Nucleus accumbens (tissue), 56 donors: Measurements from ENCODE around the gene RUNX3.
A peak's percentile ranks its signal among the peaks of the same experiment; 100 is the strongest.
"Not testable (repeated sequence)": the region's sequence is repeated elsewhere in the genome, so short reads cannot be mapped to it uniquely, and the experiment has no call there.

ENCODE experiments used
- DNase-seq, 56 donors: peaks; one replicate each; lab custom pipeline; 2025; lab: John Stamatoyannopoulos, UW

The RUNX3 gene

DNA sequence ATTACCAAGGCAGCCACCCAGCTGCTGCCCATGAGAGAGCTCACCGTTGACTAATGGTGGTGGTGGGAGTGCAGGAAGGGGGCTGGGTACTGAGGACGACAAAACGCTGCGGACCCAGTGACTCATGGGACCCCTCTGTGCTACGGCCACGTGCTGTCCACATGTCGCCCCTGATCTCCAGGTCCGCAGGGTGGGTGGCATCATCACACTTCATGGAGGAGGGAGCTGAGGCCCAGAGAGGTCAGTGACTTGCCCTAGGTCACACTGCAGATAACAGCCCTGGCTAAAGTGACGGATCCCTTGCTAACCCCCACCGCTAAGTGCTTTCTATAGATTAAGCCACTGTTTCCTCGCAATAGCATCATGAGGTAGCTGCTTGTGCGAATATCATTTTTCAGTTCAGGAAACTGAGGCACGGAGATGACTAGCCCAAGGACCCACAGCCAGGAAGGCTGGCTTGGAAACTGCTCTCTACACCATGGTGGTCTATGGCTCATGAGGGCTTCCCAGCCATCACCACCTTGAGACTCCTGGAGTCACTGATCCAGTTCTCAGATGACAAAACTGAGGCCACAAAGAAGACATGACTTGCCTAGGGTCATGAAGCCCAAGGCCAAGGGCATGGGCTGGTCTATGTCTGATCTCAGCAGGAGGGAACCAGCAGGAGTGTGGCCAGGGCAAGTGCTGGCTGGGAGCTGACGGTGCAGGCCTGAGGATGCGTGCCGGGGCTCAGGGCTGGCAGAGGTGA is 12.6 kb downstream of the RUNX3 start:
- no peak for DNase-seq

DNA sequence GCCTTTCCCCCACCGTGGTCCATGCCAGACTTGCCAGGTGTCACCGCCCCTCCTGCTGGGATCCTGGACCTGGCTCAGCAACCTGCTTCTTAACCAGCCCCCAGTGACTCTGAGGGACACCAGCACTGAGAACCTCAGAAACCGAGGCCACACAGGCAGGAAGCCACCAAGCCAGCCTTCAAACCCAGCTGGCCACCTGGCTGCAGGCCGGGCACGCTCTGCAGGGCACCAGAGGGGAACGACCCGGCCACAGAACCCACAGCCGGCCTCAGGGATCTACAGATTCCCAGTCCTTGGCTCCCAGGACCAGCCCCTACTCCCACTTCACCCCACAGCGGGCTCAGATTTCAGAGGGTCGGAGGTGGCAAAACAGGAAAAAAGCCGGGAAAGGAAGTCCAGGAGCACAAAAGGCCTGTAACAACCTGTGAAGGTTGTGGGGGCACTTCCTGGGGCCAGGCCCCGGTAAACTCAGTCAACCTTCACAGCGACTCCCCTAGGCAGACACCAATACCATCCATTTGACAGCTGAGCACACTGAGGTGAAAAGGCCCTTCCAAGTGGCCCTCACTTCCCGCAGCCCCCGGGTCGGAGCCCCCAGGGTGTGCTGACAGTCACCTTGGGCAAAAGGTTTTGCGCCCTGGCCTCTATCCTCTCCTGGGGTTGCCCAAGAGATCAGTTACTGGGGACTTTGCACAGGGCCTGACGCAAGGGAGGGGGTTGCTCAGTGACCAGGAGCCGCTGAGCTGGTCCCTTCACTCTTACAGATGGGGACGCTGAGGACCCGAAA is 14.1 kb downstream of the RUNX3 start:
- no peak for DNase-seq

- peak in 26 of 56 donors; percentile 1 to 53 (median 20) for DNase-seq
Observed at GRCh38 chr1:24914226-24915069, 15.6 kb downstream of the RUNX3 start.

DNA sequence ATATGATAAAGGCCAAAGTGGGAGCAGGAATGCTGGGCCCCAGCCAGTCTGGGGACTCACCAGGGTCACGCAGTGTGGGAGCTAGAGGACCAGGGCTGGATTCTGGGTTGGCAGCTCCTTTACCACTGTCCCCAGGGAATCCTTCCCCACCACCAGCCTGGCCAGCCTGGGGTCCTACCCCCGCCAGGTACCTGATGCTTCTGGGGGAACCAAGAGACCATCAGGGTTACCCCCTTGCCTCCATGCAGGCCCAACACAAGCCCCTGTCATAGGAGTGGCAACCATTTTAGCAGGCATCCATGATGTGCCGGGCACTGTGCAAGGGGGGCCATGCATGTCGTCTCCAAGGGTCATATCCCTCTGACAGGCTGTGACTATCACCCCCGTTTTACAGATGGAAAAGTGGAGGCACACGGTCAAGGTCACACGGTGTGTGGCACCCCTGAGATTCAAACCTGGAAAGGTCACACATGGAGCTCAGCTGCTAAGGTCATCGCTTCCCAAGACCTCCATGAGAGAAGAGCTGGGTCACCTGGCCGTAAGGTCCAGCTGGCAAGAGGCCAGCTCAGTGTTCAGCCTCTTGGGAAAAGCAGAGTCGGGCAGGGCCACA is 16.4 kb downstream of the RUNX3 start:
- no peak for DNase-seq

DNA sequence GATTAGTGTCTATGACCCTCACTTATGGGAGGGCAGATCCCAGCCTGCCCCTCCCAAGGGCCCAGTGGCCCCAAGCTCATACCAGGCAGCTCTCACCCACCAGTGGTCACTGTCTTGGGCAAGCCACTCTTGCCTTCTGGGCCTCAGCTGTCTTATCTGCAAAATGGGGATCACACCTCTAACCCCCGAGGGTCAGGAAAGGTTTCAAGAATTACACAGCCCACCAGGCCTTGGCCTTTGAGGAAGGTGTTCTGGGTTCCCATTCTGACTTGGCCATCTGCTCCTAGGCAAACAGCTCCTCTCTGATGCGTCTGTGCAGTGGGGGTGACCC is 16.8 kb downstream of the RUNX3 start:
- no peak for DNase-seq

- DNase-seq, result no peak
Observed at GRCh38 chr1:24912376-24913273, 17.5 kb downstream of the RUNX3 start.

GRCh38 chr1:24911651-24912155 is 18.4 kb downstream of the RUNX3 start:
- DNase-seq, result peak in 13 of 56 donors; percentile 4 to 51 (median 26)

DNA sequence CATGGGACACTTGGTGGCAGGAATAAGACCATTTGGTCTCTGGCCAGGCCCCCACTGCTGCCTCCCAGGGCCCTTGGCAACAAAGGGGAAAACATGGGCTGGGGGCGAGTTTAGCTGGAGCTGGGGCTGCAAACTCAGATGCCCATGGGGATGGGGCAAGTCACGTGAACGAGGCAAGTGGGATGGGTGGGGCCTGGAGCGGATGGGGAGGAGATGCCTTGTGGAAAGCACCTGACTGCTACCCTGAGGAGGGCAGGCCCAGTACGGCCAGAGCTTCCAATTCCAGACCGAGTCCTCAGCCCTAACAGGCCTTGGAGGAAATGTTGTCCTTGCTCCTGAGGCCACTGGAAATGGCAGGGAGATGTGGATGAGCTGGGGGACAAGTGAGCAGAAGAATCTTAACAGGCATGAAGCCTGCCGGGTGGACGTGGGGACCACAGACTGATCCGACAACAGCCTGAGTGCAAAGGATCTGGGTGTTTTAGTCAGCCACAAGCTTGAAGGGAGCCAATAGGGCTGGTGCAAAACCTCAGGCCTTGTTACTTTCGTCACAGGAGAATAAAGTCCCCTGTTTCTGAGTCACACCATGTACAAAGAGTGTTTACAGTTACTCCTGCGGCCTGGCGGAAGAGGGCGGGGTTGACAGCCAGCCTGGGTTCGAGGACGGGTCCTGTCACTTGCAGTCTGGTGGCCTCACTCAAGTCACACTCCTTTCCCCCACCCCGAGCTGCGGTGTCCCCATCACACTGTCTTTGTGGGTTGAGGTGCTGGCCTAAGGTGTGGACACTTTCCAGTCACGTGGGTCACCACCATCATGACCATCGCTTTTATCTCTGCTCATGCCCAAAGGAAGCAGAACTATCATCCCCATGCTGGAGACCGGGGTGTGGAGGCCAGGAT is 19.1 kb downstream of the RUNX3 start:
- no peak for DNase-seq

- no peak for DNase-seq
Observed at GRCh38 chr1:24910210-24910609, 19.9 kb downstream of the RUNX3 start.

DNA sequence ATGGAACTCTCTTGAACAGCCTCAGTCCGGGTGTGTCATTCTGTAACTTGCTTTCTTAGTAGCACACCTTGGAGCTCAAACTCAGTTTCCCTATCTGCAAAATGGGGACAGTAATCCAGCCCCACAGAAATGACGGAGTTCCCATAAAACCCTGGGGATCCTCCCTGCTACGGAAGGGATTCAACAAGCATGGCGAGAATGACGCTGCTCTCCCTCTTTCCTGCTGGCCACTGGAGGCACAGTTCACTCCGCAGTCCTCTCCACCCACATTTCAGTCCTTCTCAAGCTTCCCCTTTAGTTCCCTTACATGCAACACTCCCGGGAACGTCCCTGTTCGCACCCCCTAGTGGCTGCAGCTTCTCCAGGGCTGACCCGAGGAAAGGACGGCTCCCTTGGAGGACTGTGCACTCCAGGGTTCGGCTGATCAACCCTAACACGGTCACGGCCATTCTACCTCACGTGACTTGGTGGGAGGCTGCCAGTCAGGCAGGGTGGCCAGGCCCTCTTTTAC is 20.6 kb downstream of the RUNX3 start:
- peak in 14 of 56 donors; percentile 3 to 51 (median 8) for DNase-seq

DNA sequence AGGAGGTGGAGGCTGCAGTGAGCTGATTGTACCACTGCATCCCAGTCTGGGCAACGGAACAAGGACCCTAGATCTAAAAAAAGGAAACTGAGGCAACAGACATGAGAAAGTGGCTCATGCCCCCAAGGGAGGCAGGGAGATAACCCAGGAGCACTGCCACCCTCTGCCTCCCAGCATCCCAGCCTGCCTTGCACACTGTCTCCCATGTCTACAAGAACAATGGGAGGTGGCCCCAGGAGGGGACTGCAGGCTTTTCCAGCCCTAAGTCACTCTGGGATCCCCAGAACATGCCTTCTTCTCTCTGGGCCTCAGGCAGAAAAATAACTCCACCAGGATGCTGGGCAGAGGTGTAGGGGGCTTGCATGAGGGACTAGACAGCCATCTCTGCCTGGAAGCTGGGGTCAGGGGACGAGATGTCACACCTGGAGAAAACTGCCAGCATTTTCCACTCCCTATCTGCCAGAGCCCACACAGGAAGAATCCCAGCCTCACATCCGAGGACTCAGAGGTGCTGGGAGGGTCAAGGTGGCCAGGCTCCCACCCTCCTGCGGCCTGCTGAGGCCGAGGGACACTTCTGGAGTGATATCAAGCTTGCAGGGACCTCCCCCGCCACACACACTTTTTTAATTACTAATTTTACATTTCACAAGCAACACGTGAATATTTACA is 21.4 kb downstream of the RUNX3 start:
- no peak for DNase-seq

DNA sequence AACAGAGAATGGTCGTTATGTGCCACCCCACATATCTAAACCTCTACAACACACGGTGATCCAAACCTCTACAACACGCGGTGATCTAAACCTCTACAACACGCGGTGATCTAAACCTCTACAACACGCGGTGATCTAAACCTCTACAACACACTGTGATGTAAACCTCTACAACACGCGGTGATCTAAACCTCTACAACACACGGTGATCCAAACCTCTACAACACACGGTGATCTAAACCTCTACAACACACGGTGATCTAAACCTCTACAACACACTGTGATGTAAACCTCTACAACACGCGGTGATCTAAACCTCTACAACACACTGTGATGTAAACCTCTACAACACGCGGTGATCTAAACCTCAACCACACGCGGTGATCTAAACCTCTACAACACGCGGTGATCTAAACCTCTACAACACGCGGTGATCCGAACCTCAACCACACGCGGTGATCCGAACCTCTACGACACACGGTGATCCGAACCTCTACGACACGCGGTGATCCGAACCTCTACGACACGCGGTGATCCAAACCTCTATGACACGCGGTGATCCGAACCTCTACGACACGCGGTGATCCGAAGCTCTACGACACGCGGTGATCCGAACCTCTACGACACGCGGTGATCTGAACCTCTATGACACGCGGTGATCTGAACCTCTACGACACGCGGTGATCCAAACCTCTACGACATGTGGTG is 22.3 kb downstream of the RUNX3 start:
- not testable (repeated sequence) for DNase-seq

- no peak for DNase-seq
Observed at GRCh38 chr1:24906760-24907490, 23.2 kb downstream of the RUNX3 start.

DNA sequence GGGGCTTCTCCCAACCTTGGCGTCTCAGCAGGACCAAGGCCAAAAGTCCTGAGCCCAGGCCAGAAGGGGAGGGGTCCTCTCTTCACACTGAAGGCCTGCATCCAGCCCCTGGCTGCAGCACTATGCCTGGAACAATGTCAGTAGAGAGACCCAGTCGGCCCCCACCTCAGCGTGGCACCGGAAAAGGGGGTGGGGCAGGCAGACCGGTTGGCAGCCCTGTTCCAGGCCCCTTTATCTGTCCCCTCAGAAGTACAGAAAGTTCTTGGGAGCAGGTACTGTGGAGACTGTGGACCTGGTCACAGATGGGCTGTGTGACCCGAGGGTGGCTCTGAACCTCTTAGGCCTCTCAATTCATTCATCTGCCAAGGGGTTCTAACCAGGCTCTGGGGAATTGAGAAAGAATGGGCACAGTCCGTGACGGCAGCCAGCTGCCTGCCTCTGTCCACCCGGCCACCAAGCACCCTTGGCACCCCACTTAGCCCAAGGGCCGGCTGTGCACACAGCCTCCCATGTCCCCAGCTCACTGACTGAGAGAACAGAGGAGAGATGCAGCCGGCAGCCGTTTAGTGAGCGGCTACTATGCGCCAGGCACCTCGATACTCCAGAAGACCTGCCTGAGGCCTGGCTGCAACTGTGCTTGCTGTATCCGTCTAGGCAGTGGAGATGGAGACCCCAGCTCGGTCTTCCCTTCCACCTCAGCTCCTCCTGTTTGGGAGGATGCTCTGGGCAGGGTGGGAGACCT is 23.9 kb downstream of the RUNX3 start:
- no peak for DNase-seq

DNA sequence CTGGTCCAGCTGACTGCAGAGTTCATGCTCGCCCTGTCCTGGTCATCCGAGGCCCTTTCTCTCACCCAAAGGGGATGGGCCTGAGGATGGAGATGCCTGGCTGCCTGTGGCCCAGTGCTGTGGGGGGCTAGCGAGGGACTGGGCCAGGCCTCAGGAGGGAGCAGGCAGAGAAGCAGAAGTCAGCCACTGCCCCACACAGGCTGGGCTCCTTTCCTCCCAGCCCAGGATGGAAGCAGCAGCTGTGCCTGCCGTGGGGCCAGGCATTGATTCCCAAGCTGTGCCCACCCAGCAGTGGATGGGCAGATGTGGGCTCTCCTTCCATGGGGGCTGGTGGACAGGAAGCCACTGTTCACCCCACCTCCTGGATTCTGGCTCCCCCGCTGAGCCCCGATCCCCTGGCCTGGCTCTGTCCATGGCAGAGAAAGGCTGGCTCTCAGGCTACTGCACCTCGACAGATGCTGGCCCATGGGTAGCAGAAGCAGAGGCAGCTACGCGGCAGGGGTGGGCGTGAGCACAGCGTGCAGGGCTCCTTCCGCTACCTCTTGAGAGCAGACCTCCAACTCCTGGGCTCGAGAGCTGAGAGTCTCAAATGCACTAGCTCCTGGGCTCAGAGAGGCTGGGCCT is 24.6 kb downstream of the RUNX3 start:
- DNase-seq, result no peak
